ENCODE results near the gene RPL31.

RPL31 gene

DNA sequence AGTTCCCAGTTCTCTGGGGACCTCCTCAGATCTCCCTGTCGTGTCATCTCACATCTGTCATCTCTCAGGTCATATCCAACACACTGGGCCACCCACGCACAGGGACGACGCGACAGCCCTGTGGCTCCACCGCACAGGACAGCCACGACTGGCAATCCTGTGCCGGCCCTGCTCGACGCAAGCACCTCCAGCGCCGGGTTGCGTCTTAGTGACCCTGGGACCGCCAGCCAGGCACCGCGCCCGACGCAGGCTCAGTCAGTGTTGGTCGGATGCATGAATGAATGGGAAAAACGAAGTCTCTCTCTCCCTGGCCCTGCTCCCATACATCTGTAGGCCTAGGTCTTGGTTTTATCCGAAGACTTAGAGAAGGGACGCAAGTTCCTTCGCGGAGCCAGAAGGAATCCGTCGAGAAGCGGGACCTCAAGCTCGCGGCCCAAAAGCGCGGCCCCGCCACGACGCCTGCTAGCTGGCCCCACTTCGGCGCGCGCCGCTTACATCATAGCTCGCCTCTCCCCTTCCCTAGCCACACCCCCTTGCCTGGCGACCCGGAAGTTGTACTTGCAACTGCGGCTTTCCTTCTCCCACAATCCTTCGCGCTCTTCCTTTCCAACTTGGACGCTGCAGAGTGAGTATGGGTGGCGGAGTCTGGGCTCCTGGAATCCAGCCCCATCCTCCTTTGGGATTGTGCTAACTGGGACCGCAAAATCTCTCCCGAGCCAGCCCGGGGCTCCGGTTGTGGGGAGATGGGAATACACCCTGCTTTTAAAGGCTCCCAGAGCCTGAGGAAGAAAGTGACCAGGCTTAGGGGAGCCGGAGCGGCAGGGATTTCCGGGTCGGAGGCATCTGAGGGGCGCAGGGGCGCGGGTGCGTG lies at the start of gene RPL31:
RPL31 (plus strand) TSS at position 599 of the 871 bp plus-strand sequence. CDS start 413 bp downstream, outside the sequence.
- peak; percentile 96 for DNase-seq

DNA sequence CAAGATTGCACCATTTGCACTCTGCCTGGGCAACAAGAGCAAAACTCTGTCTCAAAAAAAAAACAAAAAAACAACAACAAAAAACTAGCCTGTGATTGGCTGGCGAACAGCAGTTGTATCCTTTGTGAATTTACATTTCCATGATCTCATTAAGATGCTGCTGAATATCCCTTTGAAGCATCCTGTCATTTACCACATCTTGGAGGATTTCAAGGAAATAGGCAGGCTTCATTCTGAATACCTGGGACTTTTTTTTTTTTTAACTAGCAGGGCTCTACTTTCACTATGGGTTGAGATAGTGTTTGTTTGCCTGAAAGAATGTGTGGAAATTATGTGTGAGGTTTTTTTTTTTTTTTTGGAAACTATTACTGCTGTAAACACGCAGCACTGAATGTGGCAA lies 49.6 kb upstream of the RPL31 start:
- DNase-seq: no peak

DNA sequence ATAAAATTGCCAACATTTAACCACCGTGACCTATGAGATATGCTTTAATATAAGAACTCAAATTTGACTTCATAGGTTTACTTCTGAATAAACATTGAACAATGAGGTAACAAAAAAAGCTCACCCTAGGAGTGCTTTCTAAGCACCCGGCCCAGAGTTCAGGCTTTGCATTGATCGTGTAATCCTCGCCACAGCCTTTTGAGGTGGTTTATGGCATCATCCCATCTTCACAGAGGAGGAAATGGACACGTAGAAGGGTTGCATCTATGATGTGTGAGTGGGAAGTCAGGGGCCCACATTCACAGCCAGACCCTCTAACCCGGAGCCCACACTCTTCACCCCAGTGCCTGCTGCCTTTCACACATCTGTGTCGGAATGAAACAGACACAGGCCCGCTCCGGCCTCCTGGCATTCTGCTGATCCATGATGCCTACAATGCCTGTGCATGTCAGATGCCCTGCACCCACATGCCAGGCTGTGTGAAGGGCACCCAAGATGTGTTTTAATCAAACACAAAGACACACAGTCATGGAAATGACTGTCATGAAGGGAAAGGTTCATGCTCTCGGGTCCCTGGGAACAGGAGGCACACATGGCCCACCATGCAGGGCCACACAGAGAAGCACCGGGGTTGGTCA lies 48.6 kb upstream of the RPL31 start:
- DNase-seq: no peak

DNA sequence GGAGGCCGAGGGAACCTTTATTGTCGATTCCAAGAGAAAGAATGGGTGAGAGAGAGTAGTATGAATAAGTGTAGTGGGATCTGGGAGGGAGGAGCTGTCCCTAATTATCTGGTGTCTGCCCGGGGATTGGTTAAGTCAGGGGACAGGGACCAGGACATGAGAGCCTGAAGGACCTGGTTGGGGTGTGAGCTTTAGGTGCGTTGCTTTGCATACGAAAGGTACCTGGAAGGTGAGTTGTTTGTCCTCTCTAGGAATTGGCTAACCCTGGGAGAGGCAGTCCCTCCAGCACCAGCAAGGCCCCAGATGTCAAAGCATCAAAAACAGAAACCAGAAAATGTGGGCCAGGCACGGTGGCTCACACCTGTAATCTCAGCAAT lies 48.1 kb upstream of the RPL31 start:
- DNase-seq: no peak

DNA sequence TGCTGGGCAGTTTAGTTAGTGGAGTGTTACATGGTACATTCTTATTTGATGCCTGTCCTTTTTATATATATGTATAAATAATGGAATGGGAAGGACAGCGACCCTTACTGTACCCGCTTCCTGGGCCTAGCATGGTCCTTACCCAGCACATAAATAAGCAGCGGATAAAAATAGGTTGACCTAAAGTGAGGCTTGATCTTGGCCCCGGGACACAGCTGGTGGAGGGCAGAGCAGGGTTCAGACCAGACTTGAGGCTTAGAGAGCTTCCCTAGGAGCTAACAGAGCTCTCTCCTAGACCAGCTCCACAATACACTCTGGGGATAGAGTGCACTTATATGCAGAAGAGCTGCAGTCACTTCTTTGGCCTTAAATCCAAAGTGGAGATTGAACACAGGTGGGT lies 46.9 kb upstream of the RPL31 start:
- DNase-seq: no peak

DNA sequence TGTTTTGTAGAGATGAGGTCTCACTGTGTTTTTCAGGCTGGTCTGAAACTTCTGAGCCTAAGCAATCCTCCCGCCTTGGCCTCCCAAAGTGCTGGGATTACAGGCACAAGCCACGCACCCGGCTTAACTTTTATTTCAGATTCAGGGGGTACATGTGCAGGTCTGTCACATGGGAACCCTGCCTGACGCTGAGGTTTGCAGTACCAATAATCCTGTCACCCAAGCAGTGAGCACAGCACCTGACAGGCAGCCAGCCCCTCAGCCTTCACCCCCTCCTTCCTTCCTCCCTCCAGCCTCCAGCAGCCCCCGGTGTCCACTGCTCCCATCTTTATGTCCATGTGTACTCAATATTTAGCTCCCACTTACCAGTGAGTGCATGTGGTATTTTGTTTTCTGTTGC lies 46.0 kb upstream of the RPL31 start:
- DNase-seq: no peak

DNA sequence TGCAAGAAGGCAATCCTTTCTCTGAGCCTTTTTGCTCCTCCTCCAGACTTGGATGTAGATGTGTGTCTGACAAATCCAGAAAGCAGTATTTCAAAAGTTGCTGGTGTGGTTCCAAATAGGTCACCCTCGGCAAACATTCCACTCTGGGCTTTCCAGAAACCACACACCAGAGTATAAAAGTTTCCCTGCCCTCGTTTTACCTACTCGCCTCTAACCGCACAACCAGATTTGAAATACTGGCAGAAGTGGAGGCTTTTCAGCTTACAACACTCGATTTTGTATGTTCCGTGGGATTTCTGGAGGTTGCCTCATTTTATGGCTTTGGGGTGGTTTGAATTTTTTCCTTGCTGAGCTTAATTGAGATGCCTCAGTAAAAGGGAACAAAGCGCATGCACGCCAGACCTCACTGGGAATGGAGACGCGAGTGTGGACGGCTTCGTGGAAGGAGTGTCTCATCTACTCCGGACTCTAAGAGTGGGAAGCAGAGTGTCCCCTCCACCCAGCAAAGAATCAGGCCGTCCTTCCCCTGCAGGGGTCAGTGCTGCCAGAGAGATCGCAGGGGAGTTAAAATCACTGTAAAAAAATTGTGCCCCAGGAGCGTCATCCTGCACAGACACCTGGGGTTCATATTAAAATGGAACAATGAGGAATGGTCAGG lies 44.0 kb upstream of the RPL31 start:
- DNase-seq: no peak

DNA sequence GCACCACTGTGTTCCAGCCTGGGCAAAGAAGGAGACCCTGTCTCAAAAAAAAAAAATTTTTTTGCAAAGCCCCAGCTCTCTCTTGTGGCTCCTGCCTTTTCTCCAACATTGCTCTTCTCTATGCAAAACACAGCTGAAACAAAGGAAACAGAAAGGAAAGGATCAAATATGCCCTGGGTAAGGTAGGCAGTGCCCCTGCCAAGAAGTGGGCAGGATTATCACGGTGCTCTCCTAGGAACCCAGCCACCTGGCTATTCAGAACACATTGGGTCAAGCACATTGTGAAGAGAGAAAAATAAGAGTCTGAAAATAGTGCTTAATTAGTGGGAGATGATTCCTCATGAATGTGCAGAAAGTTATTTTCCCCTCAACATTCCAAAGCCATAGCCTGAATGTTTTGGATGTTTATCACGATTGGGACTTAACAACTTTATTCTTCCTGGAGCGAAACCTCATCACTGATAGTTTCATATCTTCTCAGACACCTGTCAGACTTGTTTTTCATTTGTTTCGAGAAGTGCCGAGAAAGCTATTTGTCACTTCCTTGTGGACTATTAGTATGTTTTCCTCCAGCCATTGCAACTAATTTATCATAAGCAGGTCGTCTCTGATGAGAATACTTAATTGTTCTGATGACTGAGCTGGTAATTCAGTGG lies 42.7 kb upstream of the RPL31 start:
- no peak for DNase-seq

DNA sequence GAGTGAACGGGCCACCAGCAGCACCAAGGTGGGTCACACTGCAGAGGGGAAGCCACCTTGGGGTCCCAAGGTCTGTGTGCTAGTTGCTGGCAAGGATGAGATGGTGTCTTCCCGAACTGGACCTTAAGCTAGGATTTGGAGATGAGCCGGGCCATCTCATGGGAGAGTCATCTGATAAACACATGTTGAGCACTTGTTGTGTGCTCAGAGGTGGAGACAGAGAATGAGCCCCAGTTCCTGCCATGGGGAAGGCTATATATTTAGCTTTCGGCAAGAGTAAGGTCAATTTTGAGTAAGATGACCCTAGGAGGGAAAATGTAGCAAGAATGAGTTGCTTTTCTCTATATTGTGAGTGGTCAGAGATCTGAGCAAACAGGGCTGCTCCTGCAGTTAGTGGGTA lies 41.4 kb upstream of the RPL31 start:
- DNase-seq: no peak

DNA sequence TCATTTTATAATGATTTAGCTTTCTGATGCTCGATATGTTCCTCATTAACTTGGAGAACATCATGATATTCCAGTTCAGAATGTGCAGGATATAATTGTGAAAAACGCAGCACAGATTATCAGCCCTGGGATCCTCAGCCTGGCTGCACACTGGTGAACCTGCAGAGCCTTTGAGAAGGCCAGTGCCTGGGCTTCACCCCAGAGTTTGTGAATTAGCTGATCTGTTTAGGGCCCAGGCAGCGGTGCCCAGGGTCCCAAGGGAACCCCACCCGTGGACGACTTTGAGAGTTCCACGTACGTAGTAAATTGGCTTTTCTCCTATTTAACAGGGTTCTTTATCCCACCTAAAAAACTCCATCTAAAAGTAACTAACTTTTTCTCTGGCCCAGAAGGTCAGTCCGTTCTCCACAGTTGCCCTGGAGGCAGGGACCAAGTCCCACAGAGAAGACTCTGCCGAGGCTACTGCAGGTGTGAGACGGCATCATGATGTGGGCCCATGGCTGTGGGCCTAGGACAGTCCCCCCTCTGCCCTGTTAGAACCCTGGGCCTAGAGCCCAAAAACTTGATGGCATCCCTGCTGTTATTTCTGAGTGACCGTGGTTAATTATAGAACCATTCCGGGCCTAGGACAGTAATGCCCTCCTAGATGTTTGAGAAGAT lies 39.6 kb upstream of the RPL31 start:
- no peak for DNase-seq

DNA sequence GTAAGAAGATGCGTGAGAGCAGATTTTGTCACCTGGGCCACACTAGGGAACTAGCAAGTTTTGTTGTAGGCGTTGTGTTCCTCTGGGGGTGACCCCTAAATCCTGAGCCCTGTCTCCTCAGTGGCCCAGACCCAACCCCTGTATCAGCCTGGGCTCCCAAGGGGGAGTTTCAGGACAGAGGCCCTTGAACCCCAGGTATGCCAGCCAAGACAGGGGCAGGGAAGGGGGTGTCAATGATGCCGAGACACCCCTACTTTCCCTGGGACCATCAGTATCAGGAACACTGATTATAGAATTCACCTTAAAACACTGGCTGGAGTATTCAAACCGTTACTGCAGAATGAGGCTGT lies 39.1 kb upstream of the RPL31 start:
- no peak for DNase-seq

DNA sequence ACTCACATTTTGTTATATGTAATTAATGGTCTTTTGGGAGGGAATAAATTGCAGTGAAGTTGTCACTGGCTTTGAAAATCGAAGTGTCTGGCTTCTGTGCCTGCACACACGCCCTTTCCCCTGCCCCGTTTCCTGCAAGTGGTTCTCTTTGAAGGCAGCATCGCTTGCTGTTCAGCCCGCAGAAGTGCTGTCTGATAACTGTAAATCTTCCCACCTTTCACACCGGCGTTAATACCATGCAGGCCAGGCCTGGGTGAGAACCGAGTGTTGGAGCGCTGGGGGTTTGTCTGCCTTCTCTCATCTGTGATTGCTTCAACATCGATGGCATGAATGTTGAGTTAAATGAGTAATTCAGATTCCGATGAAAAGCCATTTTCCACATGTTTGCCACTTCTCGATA lies 37.9 kb upstream of the RPL31 start:
- no peak for DNase-seq

DNA sequence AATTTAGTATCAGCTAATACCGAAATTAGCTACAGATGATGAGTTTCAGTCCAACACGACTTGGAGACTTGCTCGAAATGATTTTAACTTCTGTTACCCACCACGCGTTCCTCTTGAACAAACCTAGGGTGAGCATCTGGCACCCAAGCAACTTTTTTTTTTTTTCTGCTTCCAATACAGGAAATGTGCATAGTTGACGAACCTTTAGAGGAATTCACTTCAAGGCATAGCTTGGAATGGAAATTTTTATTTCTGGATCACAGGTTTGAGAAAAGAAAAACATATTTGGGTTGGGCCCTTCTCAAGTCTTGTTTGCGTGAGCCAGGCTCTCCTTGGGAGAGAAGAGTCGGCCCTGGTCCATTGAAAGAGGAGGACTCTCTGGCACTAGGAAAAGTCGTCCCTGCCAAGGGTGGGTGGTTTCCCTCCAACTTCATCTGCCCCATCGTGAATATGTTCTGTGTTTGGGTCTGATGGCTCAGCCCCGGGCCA lies 37.4 kb upstream of the RPL31 start:
- no peak for DNase-seq

DNA sequence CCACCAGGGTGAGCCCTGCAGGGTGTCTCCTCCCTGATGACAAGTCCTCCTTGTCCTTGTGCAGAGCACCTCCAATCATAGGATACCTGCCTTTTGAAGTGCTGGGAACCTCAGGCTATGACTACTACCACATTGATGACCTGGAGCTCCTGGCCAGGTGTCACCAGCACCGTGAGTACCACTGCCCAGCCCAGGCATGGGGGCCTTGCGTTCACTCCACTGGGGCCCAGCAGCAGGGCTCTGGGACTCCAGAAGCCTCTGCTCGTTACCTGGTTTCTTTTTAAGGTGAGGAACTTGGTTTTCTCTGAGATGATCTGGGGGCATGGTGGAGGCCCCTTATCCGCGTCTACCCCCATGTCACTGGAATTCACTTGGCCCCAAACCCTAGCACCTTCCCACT lies 36.5 kb upstream of the RPL31 start:
- no peak for DNase-seq

DNA sequence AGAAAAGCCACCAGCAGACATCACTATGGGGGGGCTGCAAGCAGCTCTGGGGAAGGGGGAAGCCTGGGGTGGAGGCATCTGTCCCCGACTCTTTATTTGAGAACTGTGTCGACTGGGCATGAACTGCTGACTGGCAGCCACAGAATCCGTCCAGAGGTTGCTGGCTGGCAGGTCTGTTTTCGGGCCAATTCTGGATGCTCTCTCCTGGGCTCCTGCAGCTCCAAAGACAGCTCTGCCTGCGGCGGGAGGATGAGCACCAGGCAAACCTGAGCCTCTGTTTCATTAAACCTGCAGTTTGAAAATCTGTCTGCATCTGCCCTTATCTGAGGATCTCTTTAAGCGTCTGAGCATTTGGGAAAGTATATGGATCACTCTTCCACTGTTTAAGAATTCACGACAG lies 34.4 kb upstream of the RPL31 start:
- no peak for DNase-seq

DNA sequence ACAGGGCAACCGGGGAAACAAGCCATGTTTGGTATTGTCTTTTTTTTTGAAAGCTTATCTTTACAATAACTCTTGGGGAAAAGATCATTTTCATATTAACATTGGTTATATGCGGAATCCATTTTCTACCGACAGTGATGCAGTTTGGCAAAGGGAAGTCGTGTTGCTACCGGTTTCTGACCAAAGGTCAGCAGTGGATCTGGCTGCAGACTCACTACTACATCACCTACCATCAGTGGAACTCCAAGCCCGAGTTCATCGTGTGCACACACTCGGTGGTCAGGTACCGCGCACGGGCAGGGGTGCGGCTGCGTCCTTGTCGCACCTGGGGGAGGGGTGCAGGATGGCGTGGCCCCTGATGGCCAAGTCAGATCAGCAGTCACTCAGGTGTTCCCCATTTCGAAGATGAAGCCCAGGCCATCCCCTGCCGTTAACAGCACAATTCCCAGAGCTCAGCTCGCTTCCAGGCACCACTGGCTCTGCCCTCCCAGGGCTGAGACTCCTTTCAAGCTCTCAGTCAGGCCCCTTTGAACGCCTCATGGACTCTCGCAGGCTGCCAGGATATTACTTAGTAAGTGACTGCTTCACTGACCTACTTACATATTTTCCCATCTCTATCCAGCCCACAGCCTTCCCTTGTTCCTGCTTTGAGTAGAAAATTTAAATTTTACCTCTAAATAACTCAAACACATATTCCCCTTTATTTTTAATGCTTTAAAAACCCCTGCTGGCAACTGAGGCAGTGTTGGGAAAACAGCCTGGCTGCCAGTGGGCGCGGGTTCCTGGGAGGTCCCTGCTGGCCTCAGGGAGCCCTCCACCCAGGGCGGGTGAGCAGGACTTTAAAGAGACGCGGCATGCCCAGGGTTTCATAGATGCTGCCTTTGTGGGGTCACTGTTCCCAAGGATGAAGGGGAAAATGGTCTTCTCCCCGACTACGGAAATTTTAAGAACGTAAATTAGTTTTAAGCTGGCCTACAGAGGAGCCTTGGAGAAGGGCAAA lies 33.6 kb upstream of the RPL31 start:
- no peak for DNase-seq

DNA sequence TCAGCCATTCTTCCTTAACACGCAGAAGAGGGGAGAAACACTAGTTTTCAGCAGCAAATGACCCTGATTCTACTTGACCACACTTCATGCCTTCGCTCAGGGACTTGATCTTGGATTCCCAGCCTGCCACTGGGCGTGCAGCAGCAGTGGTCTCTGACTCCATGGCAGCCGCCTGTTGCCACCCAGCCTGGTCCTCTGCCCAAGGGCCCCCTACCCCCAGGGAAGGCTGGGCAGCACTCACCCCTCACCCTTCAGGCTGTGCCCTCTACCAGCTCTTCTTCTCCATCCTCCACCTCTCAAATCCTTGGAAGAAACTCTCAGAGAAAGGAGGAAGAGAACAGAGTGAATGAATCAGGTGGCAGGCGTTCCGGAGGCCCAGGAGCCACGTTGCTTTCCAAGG lies 32.1 kb upstream of the RPL31 start:
- no peak for DNase-seq

DNA sequence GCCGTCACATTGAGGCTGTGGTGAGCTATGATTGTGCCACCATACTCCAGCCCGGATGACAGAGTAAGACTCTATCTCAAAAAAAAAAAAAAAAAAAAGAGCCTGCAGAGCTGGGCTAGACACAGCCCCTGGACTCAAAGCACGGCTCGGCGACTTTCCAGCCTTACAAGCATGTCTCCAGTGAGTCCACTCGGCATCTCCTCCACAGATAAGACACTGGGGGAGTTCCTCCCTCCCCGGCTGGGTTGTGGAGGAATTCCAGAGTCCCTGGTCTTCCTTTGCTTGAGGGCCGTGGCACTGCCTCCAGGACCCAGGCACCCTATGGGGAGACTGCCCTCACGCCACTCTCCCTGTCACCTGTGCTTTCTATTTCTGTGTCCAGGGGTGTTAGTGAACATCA lies 30.9 kb upstream of the RPL31 start:
- DNase-seq: no peak

DNA sequence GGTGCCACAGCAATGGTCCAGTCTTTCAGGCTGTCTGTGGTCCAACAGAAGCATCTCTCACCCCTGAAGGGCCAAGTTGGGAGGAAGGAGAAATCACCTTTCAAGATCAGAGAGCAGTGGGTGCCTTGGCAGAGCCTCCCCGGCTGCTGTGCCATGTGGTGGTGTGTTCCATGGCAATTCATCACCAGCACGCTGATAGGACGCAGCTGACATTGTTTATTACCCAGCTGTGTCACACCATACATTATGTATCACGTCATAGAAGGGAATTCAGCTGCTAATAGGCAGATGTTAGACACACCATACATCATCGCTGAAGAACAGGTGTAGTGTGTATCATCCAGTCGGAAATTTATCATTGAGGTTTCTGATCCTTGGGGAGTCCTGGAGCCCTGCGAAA lies 29.6 kb upstream of the RPL31 start:
- no peak for DNase-seq

DNA sequence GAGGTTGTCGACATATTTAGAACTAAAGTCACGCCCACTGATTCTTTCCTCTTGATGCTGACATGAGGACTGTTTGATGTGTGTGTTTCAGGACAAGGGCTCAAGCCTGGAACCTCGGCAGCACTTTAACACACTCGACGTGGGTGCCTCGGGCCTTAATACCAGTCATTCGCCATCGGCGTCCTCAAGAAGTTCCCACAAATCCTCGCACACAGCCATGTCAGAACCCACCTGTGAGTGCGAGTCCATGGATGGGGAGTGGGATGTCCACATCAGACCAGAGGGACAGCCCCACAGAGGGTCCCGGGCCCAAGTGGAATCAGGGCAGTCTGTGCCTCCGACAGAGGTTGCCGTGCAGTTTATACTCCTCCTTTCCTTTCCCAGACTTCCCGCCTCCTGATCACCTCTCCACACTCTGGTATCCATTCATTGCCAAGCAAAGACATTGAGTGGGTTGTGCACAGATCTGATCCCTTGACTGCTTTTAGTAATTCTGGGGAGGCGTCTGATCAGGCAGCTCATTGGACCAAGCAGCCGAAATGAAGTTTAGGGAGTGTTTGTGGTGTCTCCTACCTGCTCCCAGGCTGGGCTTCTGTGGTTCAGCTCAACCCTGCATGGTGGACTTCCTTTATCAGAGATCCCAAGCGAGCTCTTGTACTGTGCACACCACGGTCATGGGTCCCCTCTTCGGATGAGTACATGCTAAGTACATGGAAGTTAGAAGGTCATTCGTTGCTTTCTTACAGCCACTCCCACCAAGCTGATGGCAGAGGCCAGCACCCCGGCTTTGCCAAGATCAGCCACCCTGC lies 27.2 kb upstream of the RPL31 start:
- DNase-seq: no peak

DNA sequence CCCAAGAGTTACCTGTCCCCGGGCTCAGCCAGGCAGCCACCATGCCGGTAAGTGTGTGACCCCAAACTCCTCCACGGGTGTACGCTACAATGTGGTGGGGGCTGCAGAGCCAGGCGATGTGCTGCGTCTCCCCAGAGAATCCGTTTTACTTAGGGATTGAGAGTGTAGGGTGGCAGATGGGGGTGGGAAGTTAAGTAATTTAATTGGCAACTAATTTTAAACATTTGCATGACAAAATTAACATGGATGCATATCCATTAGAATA lies 26.6 kb upstream of the RPL31 start:
- DNase-seq: no peak

Data from NCI-H82 (cell line).